Measurements from ENCODE around the gene SRGAP3.

DNA sequence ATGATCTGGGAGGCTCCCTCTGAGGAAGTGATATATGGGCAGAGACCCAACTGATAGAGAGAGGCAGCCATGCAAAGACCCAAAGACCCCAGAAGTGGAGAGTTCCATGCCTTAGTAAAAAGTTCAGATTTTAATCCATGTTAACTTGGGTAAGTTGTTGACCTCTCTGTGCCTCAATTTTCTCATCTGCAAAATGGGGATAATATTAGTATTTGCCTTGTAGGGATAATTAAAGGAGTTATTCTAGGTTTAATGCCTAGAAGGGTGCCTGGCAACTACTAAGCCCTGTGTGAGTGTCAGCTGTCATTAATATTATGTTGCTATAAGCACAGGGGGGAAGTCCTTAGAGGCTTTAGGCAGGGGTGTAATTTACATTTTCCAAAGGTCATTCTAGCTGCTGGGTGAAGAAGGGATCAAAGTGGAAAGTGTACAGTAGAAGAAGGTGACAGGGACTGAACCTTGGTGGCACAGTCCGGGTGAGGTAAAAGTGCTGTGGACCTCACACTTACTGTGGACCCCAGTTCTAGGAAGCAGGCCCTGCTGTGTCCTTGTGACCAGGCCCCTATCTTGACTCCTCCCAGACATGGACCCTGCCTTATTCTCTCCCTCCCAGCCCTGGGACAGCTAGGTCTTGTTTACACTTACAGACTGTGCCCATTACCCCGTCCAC, 283.2 kb downstream of the SRGAP3 start:
- TF ChIP-seq, protein P1, sequence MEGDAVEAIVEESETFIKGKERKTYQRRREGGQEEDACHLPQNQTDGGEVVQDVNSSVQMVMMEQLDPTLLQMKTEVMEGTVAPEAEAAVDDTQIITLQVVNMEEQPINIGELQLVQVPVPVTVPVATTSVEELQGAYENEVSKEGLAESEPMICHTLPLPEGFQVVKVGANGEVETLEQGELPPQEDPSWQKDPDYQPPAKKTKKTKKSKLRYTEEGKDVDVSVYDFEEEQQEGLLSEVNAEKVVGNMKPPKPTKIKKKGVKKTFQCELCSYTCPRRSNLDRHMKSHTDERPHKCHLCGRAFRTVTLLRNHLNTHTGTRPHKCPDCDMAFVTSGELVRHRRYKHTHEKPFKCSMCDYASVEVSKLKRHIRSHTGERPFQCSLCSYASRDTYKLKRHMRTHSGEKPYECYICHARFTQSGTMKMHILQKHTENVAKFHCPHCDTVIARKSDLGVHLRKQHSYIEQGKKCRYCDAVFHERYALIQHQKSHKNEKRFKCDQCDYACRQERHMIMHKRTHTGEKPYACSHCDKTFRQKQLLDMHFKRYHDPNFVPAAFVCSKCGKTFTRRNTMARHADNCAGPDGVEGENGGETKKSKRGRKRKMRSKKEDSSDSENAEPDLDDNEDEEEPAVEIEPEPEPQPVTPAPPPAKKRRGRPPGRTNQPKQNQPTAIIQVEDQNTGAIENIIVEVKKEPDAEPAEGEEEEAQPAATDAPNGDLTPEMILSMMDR (IDR thresholded peaks at IDR 0.05): no peak
- no peak for TF ChIP-seq POLR2A (IDR thresholded peaks at IDR 0.05)
